ENCODE data around the gene PLIN3.
"Not testable (repeated sequence)": the region's sequence is repeated elsewhere in the genome, so short reads cannot be mapped to it uniquely, and the experiment has no call there.

PLIN3 gene

DNA sequence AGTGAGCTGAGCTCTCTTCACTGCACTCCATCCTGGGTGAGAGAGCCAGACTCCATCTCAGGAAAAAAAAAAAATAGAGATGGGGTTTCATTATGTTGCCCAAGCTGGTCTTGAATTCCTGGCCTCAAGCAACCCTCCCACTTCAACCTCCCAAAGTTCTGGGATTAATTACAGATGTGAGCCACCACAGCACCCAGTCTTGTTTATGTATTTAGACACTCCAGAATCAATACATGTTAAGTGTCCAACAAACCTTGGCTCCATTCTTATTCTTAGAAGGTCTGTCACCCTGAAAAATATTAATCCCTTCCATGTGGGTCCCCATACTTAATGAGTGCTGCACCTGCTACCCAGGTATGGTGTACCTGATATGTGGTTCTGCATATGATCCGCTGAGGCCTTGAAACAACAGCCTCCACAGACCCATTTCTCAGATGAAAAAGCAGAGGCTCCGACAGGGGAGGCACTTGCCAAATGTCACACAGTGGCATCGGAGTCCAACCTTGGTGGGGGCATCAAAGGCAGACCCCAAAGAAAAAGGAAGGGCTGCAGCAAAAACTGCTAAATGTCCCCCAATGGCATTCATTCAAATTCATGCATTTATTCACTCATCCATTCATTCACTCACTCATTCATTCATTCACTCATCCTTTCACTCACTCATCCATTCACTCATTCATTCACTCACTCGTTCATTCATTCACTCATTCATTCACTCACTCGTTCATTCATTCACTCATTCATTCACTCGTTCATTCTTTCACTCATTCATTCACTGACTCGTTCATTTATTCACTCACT is 52.6 kb downstream of the PLIN3 start:
- TF ChIP-seq, protein P1, sequence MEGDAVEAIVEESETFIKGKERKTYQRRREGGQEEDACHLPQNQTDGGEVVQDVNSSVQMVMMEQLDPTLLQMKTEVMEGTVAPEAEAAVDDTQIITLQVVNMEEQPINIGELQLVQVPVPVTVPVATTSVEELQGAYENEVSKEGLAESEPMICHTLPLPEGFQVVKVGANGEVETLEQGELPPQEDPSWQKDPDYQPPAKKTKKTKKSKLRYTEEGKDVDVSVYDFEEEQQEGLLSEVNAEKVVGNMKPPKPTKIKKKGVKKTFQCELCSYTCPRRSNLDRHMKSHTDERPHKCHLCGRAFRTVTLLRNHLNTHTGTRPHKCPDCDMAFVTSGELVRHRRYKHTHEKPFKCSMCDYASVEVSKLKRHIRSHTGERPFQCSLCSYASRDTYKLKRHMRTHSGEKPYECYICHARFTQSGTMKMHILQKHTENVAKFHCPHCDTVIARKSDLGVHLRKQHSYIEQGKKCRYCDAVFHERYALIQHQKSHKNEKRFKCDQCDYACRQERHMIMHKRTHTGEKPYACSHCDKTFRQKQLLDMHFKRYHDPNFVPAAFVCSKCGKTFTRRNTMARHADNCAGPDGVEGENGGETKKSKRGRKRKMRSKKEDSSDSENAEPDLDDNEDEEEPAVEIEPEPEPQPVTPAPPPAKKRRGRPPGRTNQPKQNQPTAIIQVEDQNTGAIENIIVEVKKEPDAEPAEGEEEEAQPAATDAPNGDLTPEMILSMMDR (IDR thresholded peaks at IDR 0.05; ENCODE audit: low read depth, low read length): no peak
- DNase-seq (ENCODE audit: low read depth in 2 of 2): peak in 1 of 2 donors; percentile 40
- no peak overlapping the region for H3K4me3 ChIP-seq (replicated peaks in 1 of 2; ENCODE audit: low read depth in 2 of 2, low read length in 2 of 2)

DNA sequence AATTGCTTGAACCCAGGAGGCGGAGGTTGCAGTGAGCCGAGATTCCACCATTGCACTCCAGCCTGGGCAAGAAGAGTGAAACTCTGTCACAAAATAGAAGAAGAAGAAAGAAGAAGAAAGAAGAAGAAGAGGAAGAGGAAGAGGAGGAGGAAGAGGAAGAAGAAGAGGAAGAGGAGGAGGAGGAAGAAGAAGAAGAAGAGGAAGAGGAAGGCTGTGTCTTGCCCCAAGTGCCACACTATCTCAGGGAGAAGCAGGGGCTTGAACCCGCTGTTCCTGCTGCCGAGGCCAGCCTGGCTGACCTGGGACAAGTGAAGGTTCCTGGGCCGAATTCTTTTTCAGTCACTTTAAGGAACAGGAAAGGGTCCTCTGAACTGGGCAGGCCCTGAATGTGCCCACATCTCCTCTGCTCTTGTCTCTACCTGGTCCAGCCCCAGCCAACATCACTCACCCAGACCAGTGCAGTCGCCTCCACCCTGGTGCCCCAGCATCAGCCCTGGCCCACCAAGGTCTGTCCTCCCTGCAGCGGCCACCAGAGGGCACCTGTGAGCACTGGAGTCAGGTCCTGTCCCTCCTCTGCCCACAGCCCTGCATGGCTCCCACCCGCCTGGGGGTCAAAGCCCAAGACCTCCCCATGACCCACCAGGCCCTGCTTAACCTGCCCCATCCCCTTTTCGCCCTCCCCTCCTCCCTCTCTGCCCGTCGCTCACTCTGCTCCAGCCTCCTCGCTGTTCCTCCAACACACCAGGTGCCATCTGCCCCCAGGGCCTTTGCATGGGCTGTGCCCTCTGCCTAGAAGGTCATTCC is 55.9 kb downstream of the PLIN3 start:
- H3K4me3 ChIP-seq (replicated peaks in 1 of 2; ENCODE audit: low read depth in 2 of 2, low read length in 2 of 2): no peak overlapping the region
- peak; percentile 74 to 75 for DNase-seq (ENCODE audit: low read depth in 2 of 2)
- TF ChIP-seq, protein P1 (IDR thresholded peaks at IDR 0.05; ENCODE audit: low read depth, low read length): peak; percentile 93

DNA sequence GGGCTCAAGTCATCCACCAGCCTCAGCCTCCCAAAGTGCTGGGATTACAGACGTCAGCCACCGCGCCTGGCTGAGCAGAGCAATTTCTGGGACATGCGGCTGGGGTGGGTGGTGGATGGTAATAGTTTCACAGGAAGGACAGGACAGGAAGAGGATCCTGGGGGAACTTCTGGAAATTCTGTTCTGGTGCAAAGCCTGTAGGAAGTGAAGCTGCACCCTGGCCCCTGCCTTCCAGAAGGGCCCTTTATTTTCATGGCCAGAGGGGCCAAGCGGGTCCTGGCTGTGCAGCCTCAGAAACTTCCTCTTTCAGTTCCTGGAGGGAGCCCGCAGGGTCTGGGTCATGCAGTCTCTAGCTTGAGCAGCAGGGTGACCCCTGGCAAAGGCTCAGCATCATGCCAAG is 60.3 kb downstream of the PLIN3 start:
- no peak for DNase-seq (ENCODE audit: low read depth in 2 of 2)
- H3K4me3 ChIP-seq (replicated peaks in 1 of 2; ENCODE audit: low read depth in 2 of 2, low read length in 2 of 2): no peak overlapping the region
- TF ChIP-seq, protein P1 (IDR thresholded peaks at IDR 0.05; ENCODE audit: low read depth, low read length): no peak

GRCh38 chr19:4806384-4806783 is 61.1 kb downstream of the PLIN3 start:
- TF ChIP-seq, protein P1 (IDR thresholded peaks at IDR 0.05; ENCODE audit: low read depth, low read length): no peak
- DNase-seq (ENCODE audit: low read depth in 2 of 2): no peak
- no peak overlapping the region for H3K4me3 ChIP-seq (replicated peaks in 1 of 2; ENCODE audit: low read depth in 2 of 2, low read length in 2 of 2)

DNA sequence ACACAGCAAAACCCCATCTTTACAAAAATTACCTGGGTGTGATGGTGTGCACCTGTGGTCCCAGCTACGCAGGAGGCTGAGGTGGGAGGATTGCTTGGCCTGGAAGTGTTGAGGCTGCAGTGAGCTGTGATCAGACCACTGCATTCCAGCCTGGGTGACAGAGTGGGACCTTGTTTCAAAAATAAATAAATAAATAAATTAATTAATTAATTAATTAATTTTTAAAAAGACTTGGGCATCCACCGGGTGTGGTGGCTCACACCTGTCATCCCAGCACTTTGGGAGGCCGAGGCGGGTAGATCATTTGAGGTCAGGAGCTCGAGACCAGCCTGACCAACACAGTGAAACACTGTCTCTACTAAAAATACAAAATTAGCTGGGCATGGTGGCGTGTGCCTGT is 62.3 kb downstream of the PLIN3 start:
- DNase-seq (ENCODE audit: low read depth in 2 of 2); H3K4me3 ChIP-seq (replicated peaks in 1 of 2; ENCODE audit: low read depth in 2 of 2, low read length in 2 of 2): not testable (repeated sequence)

GRCh38 chr19:4803736-4804695 is 63.5 kb downstream of the PLIN3 start:
- DNase-seq (ENCODE audit: low read depth in 2 of 2): peak in 1 of 2 donors; percentile 51
- H3K4me3 ChIP-seq (replicated peaks in 1 of 2; ENCODE audit: low read depth in 2 of 2, low read length in 2 of 2): no peak overlapping the region
- TF ChIP-seq, protein P1 (IDR thresholded peaks at IDR 0.05; ENCODE audit: low read depth, low read length): peak; percentile 71
